Measurements from ENCODE around the gene SMTNL1. TPM values are rescaled to one million over a fixed set of nuclear protein-coding genes. Genes with fewer than 3 reads are reported as not detected.

SMTNL1 gene
- total RNA-seq (2014; rRNA removed; shearing (Covaris generic); ENCODE audit: low replicate concordance), result not detected in 2 replicates

- DNase-seq (ENCODE audit: low read depth), result no peak
- in situ Hi-C loops (cut with HindIII; ENCODE audit: low pct_unique_long_range_greater_than_20kb, low sequenced_read_pairs), result no loop called here
These were observed at the start of gene SMTNL1 for GRCh38 chr11:57536947-57537619. SMTNL1 (plus strand) TSS chr11:57537595; CDS start chr11:57542643, 5,048 bp downstream.

- no peak for DNase-seq (ENCODE audit: low read depth)
- in situ Hi-C loops (cut with HindIII; ENCODE audit: low pct_unique_long_range_greater_than_20kb, low sequenced_read_pairs), result no loop called here
These were observed 49.3 kb upstream of the SMTNL1 start for GRCh38 chr11:57487920-57488659.

- in situ Hi-C loops (cut with HindIII; ENCODE audit: low pct_unique_long_range_greater_than_20kb, low sequenced_read_pairs), result no loop called here
- no peak for DNase-seq (ENCODE audit: low read depth)
These were observed 46.7 kb upstream of the SMTNL1 start for GRCh38 chr11:57490456-57491248.

- in situ Hi-C loops (cut with HindIII; ENCODE audit: low pct_unique_long_range_greater_than_20kb, low sequenced_read_pairs), result no loop called here
- DNase-seq (ENCODE audit: low read depth), result no peak
These were observed 45.9 kb upstream of the SMTNL1 start for GRCh38 chr11:57491371-57492061.

GRCh38 chr11:57493507-57494503, 43.6 kb upstream of the SMTNL1 start:
- peak; percentile 38 for DNase-seq (ENCODE audit: low read depth)
- in situ Hi-C loops (cut with HindIII; ENCODE audit: low pct_unique_long_range_greater_than_20kb, low sequenced_read_pairs), result no loop called here

GRCh38 chr11:57496109-57496820, 41.1 kb upstream of the SMTNL1 start:
- DNase-seq (ENCODE audit: low read depth), result no peak
- in situ Hi-C loops (cut with HindIII; ENCODE audit: low pct_unique_long_range_greater_than_20kb, low sequenced_read_pairs), result no loop called here

- no peak for DNase-seq (ENCODE audit: low read depth)
- in situ Hi-C loops (cut with HindIII; ENCODE audit: low pct_unique_long_range_greater_than_20kb, low sequenced_read_pairs), result no loop called here
These were observed 39.8 kb upstream of the SMTNL1 start for GRCh38 chr11:57497303-57498247.

GRCh38 chr11:57498540-57498939, 38.9 kb upstream of the SMTNL1 start:
- no peak for DNase-seq (ENCODE audit: low read depth)
- in situ Hi-C loops (cut with HindIII; ENCODE audit: low pct_unique_long_range_greater_than_20kb, low sequenced_read_pairs), result no loop called here

GRCh38 chr11:57499413-57499982, 37.9 kb upstream of the SMTNL1 start:
- in situ Hi-C loops (cut with HindIII; ENCODE audit: low pct_unique_long_range_greater_than_20kb, low sequenced_read_pairs), result no loop called here
- DNase-seq (ENCODE audit: low read depth), result peak; percentile 78

- in situ Hi-C loops (cut with HindIII; ENCODE audit: low pct_unique_long_range_greater_than_20kb, low sequenced_read_pairs), result no loop called here
- DNase-seq (ENCODE audit: low read depth), result no peak
These were observed 37.4 kb upstream of the SMTNL1 start for GRCh38 chr11:57499983-57500461.

- in situ Hi-C loops (cut with HindIII; ENCODE audit: low pct_unique_long_range_greater_than_20kb, low sequenced_read_pairs), result no loop called here
- no peak for DNase-seq (ENCODE audit: low read depth)
These were observed 36.9 kb upstream of the SMTNL1 start for GRCh38 chr11:57500515-57500914.

- no peak for DNase-seq (ENCODE audit: low read depth)
- in situ Hi-C loops (cut with HindIII; ENCODE audit: low pct_unique_long_range_greater_than_20kb, low sequenced_read_pairs), result no loop called here
These were observed 36.5 kb upstream of the SMTNL1 start for GRCh38 chr11:57500926-57501325.

- DNase-seq (ENCODE audit: low read depth), result no peak
- in situ Hi-C loops (cut with HindIII; ENCODE audit: low pct_unique_long_range_greater_than_20kb, low sequenced_read_pairs), result no loop called here
These were observed 35.4 kb upstream of the SMTNL1 start for GRCh38 chr11:57501953-57502352.

GRCh38 chr11:57502376-57502775, 35.0 kb upstream of the SMTNL1 start:
- in situ Hi-C loops (cut with HindIII; ENCODE audit: low pct_unique_long_range_greater_than_20kb, low sequenced_read_pairs), result no loop called here
- DNase-seq (ENCODE audit: low read depth), result no peak

GRCh38 chr11:57502870-57503269, 34.5 kb upstream of the SMTNL1 start:
- no peak for DNase-seq (ENCODE audit: low read depth)
- in situ Hi-C loops (cut with HindIII; ENCODE audit: low pct_unique_long_range_greater_than_20kb, low sequenced_read_pairs), result no loop called here
